Tibial artery (tissue), 4 donors: ENCODE data around the gene EXOC3L4.
A peak's percentile ranks its signal among the peaks of the same experiment; 100 is the strongest.

Experiments used
- DNase-seq, 2 donors: peaks; one replicate each; pipeline ENCODE4 v3.0.0-alpha.2; 2019
- H3K27ac ChIP-seq, 2 donors: fragments of 200-600 bp; sonication (generic) in 1 of 2; 1 replicate in 1 of 2; 2 replicates in 1 of 2; pipeline ENCODE4 v1.5.1; 2018 to 2019; ENCODE audit warnings: mild to moderate bottlenecking in 1 of 2
- H3K27me3 ChIP-seq, 2 donors: fragments of 200-600 bp; sonication (generic) in 1 of 2; one replicate each; pipeline versions ENCODE4 v1.5.1 to v1.6.0; 2016 to 2019
- H3K36me3 ChIP-seq, 3 donors: fragments of 200-600 bp; sonication (generic) in 2 of 3; one replicate each; pipeline ENCODE4 v1.5.1; 2016 to 2019; ENCODE audit warnings: mild to moderate bottlenecking in 2 of 3
- H3K4me1 ChIP-seq, 4 donors: fragments of 200-600 bp; sonication (generic) in 2 of 4; 1 replicate in 3 of 4; 2 replicates in 1 of 4; pipeline ENCODE4 v1.5.1; 2016 to 2019
- H3K4me3 ChIP-seq, 2 donors: fragments of 200-600 bp; sonication (generic) in 1 of 2; 1 replicate in 1 of 2; 2 replicates in 1 of 2; pipeline ENCODE4 v1.5.1; 2018 to 2019; ENCODE audit warnings: mild to moderate bottlenecking in 2 of 2
- H3K9me3 ChIP-seq, 3 donors: fragments of 200-600 bp; sonication (generic) in 1 of 3; one replicate each; pipeline ENCODE4 v1.5.1; 2016 to 2019
- intact Hi-C: fragments of 100-400 bp; cut with DNase I; formaldehyde crosslinking; loops from one replicate; pipeline ENCODE4 v1.15.0; 2023; ENCODE audit warnings: low total_unique reads
- TF ChIP-seq, protein P1 (sequence below), 2 experiments: fragments of 200-600 bp in 1 of 2; fragments of 450-650 bp in 1 of 2; IDR thresholded peaks; one replicate each; pipeline ENCODE4 v1.5.1; 2017 to 2019; ENCODE audit warnings: antibody characterized with exemption in 2 of 2, mild to moderate bottlenecking in 1 of 2, moderate library complexity in 1 of 2

Gene EXOC3L4

GRCh38 chr14:103091041-103091882 is 3.3 kb upstream of the EXOC3L4 start:
- intact Hi-C loops = no loop called here
- Histone ChIP-seq H3K27me3 (peaks cover 0 to 45% of the 10 kb centered on the region in 2 donors), H3K27ac (peak overlapping the region; percentile 6 to 20), H3K4me1 (peaks cover 0 to 15% (median 9%) of the 10 kb centered on the region in 4 donors), H3K36me3 (no peaks in the 10 kb centered on the region), H3K4me3 (peak overlapping the region; percentile 44 to 59), H3K9me3 (no peaks in the 10 kb centered on the region)
- DNase-seq = no peak
- TF ChIP-seq, protein P1, sequence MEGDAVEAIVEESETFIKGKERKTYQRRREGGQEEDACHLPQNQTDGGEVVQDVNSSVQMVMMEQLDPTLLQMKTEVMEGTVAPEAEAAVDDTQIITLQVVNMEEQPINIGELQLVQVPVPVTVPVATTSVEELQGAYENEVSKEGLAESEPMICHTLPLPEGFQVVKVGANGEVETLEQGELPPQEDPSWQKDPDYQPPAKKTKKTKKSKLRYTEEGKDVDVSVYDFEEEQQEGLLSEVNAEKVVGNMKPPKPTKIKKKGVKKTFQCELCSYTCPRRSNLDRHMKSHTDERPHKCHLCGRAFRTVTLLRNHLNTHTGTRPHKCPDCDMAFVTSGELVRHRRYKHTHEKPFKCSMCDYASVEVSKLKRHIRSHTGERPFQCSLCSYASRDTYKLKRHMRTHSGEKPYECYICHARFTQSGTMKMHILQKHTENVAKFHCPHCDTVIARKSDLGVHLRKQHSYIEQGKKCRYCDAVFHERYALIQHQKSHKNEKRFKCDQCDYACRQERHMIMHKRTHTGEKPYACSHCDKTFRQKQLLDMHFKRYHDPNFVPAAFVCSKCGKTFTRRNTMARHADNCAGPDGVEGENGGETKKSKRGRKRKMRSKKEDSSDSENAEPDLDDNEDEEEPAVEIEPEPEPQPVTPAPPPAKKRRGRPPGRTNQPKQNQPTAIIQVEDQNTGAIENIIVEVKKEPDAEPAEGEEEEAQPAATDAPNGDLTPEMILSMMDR (IDR thresholded peaks at IDR 0.05) = peak; percentile 8 to 35

DNA sequence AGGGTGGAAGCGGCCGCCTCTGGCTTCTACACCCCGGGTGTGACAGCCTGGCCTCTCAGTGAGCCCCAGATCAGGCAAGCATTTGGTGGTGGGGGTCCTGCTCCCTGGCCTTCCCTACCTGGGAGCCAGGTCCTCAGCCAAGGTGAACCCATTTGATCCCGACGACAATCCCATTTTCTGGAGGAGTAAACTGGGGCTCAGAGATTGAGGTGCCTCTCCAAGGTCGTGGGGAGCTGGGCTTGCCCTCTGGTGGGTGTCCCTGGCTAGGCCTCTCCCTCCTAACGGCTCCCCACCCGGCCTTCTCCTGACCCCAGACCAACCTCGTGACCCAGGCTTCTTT is 2.7 kb upstream of the EXOC3L4 start:
- Histone ChIP-seq H3K27me3 (peaks cover 0 to 41% of the 10 kb centered on the region in 2 donors), H3K4me1 (peaks cover 0 to 15% (median 9%) of the 10 kb centered on the region in 4 donors)
- intact Hi-C loops = no loop called here

DNA sequence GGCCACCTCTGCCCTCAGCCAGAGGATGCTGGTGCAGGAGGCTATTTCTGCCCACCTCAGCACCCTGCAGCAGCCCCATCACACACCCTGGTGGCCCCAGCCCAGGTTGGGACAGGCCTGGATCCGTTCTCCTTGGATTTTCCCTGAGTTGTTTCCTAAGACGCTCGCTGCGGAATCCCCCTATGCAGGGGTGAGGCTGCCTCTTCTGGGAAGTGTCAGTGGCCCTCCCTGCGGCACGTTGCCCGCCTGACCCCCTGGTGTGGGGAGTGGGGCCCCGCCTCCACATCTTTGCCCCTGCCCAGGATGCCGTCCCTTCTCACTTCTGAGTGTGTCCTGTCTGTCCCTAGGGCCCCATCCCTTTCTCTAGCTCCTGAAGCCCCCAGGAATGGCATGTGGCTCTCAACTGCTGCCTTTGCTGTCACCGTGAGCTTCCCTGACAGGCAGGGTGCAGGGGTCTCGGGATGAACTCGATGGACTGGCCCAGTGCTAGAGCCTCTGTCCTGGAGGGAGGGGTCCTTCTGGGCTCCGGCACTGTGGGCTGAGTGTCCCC is 594 bp upstream of the EXOC3L4 start:
- Histone ChIP-seq H3K27ac (no peak overlapping the region), H3K9me3 (no peaks in the 10 kb centered on the region), H3K4me1 (peaks cover 0 to 15% (median 9%) of the 10 kb centered on the region in 4 donors), H3K27me3 (peaks cover 0 to 36% of the 10 kb centered on the region in 2 donors), H3K4me3 (no peak overlapping the region), H3K36me3 (no peaks in the 10 kb centered on the region)
- no peak for DNase-seq
- TF ChIP-seq, protein P1 (IDR thresholded peaks at IDR 0.05) = no peak
- intact Hi-C loops = no loop called here

More for the DNA sequence above, 2.7 kb upstream of the EXOC3L4 start:
- Histone ChIP-seq H3K4me3 (peak overlapping the region; percentile 44 to 59), H3K27ac (peak overlapping the region; percentile 6 to 20), H3K36me3 (no peaks in the 10 kb centered on the region), H3K9me3 (no peaks in the 10 kb centered on the region)
- DNase-seq = no peak
- TF ChIP-seq, protein P1 (IDR thresholded peaks at IDR 0.05) = no peak

- no peak overlapping the region for H3K27ac ChIP-seq
- no peaks in the 10 kb centered on the region for H3K36me3 ChIP-seq
- H3K4me3 ChIP-seq = no peak overlapping the region
- TF ChIP-seq, protein P1 (IDR thresholded peaks at IDR 0.05) = no peak
- peaks cover 0 to 15% (median 9%) of the 10 kb centered on the region in 4 donors for H3K4me1 ChIP-seq
- H3K27me3 ChIP-seq = peaks cover 0 to 36% of the 10 kb centered on the region in 2 donors
- no peaks in the 10 kb centered on the region for H3K9me3 ChIP-seq
- no peak for DNase-seq
- intact Hi-C loops = no loop called here
These were observed 769 bp downstream of the EXOC3L4 start for GRCh38 chr14:103095210-103095778.

- peaks cover 0 to 35% of the 10 kb centered on the region in 2 donors for H3K27me3 ChIP-seq
- TF ChIP-seq, protein P1 (IDR thresholded peaks at IDR 0.05) = no peak
- H3K4me3 ChIP-seq = no peak overlapping the region
- H3K4me1 ChIP-seq = peaks cover 0 to 6% (median 4%) of the 10 kb centered on the region in 4 donors
- no peaks in the 10 kb centered on the region for H3K9me3 ChIP-seq
- intact Hi-C loops = no loop called here
- H3K36me3 ChIP-seq = no peaks in the 10 kb centered on the region
- H3K27ac ChIP-seq = no peak overlapping the region
- no peak for DNase-seq
These were observed 1.9 kb downstream of the EXOC3L4 start for GRCh38 chr14:103096387-103096786.
